Measurements from ENCODE around the gene ERG.

Gene ERG

DNA sequence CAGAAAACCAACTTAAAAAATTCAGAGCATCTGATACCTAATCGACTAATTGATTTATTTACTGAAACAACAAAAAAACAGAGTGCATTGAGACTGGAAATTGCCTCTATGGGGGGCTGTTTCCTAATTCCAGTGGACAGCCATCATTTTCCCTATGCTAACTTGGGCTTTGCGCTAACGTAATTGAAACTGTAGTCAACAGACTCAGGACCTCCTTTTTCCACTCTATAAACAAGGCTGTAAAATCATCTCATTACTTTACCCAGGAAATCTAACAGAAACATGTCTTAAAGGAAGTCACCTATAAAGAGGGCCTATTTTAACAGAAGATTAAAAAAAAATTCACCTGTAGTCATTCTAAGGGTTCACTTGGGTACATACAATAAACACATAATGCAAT is 2.1 kb downstream of the ERG start:
- DNase-seq, result no peak

GRCh38 chr21:38495696-38496095 is 2.6 kb downstream of the ERG start:
- no peak for DNase-seq

DNA sequence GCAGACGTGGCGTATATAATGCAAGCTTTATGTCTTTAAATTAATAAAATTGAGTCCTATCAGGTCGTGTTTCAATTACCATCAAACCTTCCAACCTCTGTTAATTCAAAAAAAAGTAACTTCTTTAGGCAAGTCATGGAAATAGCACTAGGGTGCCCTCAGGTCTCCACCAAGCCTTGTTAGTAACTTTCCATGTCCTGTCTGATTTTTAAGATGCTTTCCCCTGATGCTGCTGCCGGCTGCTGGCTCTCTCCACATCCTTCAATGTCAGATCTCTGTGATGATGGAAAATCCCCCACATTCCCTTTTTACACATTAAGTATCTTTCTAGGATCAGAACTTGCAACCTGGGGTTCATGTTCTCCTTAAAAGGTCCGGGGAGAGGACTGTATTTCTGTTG is 3.0 kb downstream of the ERG start:
- DNase-seq, result no peak

DNA sequence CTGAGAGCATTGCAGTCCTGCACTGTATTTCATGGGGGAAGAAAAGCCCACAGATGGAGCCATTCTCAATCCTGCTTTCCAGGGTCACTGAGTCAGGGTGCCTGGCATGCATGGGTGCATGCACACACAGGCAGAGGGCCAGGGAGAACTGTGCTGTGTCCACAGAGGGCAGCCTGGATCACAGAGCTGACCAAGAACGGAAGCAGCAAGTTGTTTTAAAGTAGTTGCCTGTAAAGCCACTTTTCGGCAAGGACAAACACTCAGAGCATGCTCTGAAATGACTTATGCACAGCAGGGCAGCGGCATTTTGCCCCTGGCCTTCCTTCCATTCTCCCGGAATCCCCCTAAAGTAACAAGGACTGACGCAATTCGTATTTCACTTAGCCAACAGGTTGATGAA is 3.6 kb downstream of the ERG start:
- no peak for DNase-seq

GRCh38 chr21:38494251-38494642 is 4.0 kb downstream of the ERG start:
- no peak for DNase-seq

- DNase-seq, result no peak
Observed at GRCh38 chr21:38493549-38494250, 4.6 kb downstream of the ERG start.

- DNase-seq, result no peak
Observed at GRCh38 chr21:38492007-38492406, 6.3 kb downstream of the ERG start.

DNA sequence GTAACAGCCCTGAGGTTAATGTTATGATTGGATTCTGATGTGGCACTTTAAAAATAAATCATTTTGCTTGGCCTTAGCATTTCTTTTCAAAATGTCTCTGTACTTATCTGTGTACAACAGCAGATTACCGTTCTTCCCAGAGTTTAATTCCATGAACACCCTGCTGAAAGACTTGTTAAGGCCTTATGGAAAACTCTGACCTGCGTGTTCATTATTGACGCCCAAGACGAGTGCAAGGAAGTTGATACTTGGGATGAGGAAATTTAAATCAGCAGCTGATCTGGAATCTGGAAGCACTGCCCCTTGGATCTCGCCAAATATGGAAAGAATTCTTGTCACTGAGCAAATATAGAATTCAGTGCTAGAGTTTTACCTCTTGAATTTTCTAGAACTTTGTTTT is 6.7 kb downstream of the ERG start:
- no peak for DNase-seq

DNA sequence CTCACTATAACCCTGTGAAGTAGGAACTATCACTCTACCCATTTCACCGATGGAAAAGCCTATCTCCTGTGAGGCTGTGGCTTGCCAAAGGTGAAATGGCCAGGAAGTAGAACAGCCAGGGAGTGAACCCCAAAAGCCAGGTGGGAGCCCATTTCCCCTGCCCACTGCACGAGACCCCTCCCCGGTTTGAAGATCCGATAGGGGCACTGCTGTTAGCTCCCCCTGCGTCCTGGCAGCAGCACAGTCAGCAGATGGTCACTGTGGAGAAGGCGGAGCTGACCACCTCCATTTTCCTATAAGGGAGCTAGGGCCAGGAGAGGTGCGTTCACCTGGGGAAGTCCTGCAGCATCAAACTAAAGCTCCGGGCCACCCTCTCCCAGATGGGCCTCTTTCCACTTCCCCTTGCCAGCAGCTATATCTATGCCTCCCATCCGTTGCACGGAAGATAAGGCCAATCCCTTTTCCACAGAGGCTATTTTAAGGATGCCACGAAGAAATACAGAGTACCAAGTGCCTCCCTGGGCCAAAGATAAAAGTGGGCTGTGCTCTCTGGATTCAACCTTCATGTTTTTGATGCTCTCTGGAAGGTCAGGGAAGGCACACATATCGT is 7.8 kb downstream of the ERG start:
- DNase-seq, result no peak

GRCh38 chr21:38489729-38490128 is 8.5 kb downstream of the ERG start:
- DNase-seq, result no peak

DNA sequence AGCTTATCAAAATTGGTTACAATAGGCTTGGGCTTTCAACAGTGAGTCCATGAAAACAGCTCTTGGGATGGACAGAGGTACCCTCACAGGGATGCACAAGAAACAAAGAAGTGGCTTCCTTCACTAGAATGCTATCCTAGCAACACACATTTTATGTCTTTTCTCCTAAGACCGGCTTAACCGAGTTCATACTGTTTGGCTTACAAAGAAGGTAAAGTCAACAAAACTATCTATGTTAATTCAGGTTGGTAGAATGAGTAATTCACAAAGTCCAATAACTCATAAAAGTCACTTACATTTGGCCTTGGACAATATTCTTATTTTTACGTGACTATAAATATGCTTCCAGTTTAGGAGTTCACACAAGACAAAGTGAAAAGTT is 9.0 kb downstream of the ERG start:
- DNase-seq, result no peak

DNA sequence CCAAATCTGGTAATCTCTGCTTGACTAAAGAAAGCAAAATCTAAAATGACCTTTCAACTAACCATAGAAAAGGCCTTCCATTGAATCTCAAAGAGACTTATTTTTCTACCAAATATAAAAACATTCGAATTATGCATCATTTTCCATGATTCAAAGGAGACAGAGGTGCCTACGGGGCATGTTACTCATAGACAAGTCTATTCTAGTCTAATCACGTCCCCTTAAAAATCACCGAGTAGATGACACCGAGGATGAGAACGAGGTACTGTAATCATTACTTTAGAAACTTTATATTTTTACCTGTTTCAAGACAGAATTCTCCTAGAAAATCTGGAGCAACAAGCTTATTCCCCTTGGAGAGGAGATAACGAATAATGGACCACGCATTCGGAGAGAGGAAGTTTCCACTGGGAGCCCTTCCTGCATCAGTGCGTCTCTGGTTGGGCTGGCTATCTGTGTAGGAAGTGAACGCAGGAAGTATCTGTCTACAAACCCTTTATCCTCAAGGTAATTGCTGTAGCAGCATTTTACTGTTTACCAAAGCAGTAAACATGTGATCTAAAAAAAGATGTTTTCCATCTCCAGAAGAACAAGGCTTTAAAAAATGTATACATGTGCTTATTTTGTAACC is 9.5 kb downstream of the ERG start:
- DNase-seq, result no peak

- DNase-seq, result no peak
Observed at GRCh38 chr21:38487901-38488639, 10.2 kb downstream of the ERG start.

DNA sequence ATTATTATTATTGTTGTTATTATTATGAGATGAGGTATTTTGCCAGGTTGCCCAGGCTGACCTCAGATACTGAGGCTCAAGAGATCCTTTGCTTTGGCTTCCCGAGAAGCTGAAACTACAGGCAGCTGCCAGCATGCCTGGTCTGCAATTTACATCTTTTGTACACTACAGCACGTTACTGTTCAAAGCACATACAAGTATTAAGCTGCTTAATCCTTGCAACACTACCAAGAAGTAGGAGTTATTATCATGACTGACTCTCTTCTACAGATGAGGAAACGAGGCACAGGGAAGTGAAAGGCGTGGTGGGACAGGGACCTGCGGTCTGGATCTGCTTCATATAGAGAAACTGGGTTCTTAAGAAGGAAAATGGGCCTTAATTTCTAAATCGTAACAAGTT is 11.6 kb downstream of the ERG start:
- DNase-seq, result no peak

- DNase-seq, result no peak
Observed at GRCh38 chr21:38486221-38486620, 12.1 kb downstream of the ERG start.

GRCh38 chr21:38479641-38480525 is 18.4 kb downstream of the ERG start:
- DNase-seq, result no peak

GRCh38 chr21:38478782-38479181 is 19.5 kb downstream of the ERG start:
- DNase-seq, result no peak

DNA sequence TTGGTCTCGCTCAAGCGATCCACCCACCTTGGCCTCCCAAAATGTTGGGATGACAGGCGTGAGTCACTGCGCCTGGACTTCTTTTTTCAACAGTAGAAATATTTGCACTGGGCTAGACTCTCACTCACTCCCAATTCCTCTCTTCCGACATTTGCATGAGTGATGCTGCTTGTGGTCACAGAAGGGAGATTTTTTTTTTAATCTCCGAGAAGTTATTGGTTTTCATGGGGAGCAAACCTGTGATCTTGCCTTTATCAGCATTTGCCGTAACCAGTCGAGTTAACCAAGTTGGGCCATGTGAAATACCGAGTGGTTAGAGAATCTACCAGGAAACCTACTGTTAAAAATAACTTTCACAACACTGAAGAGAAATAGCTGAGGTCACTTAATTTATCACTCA is 21.1 kb downstream of the ERG start:
- DNase-seq, result no peak

DNA sequence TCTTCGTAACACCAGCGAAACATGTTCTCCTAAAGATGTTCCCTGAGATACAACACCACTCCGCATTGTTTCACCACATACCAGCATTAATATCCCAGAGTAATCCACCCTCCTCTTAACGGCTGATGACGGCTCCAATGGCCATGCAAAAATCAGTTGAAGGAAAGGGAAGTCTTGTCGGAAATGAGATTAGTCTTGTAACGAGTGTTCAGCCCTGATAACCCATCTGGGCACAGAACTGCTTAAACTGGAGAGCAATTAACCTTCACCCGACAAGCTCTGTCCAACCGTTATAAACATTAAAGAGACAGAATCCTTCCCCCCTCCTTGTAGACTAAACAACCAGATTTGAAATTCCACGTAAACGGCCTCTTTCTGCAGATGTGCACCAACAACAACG is 21.9 kb downstream of the ERG start:
- DNase-seq, result no peak

- no peak for DNase-seq
Observed at GRCh38 chr21:38475519-38475918, 22.8 kb downstream of the ERG start.

DNA sequence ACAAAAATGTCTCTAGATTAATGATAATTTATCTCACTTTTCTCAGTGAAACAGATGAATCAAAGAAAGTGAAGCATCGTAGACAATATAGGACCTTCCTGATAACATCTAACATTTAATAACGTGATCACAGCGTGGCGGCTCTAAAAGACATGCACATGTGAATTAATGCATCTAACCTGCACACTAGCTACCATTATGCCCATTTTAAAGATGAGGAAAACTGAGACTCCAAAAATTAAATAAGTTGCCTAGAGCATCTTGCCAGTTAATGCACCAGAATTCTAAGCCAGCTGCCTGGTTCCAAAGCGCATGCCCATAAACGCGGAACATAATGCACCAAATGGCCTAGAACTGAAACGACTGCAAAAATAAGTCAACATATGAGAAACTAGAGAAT is 23.5 kb downstream of the ERG start:
- no peak for DNase-seq

DNA sequence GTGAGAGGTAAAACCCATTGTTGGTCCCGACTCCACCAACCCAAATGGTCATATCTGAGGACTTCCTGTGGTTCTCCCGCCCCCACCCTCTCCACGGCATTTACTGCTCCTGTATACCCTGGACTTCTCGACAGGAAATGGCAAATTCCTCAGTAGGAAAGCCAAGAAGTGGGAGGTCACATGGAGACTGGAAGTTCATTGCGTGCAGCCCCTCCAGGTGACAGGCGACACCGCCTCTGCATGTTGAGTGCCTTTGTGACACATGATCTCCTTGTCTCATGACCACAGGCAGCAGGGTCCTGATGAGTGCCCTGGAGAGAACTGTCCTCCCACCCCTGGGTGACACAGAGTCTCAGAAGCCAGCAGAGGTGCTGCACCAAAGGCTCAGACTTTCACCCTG is 24.2 kb downstream of the ERG start:
- no peak for DNase-seq

Measured in activated CD4-positive, CD25-positive, alpha-beta regulatory T cell treated with anti-CD3 and anti-CD28 coated beads, Interleukin-2, amount 50 U/mL, for 72 hours (primary cell).